ENCODE results near the gene SLC23A3.
"Not testable (repeated sequence)": the region's sequence is repeated elsewhere in the genome, so short reads cannot be mapped to it uniquely, and the experiment has no call there.

The SLC23A3 gene

GRCh38 chr2:219205165-219205538 lies 35.3 kb upstream of the SLC23A3 start:
- DNase-seq: no peak

- DNase-seq: no peak
These were observed 34.8 kb upstream of the SLC23A3 start for GRCh38 chr2:219204425-219205164.

GRCh38 chr2:219201331-219201730 lies 31.5 kb upstream of the SLC23A3 start:
- not testable (repeated sequence) for DNase-seq

- DNase-seq: peak in 2 of 56 donors; percentile 2 to 11
These were observed 30.9 kb upstream of the SLC23A3 start for GRCh38 chr2:219200502-219201326.

- no peak for DNase-seq
These were observed 29.8 kb upstream of the SLC23A3 start for GRCh38 chr2:219199470-219200211.

- DNase-seq: no peak
These were observed 29.1 kb upstream of the SLC23A3 start for GRCh38 chr2:219198974-219199373.

GRCh38 chr2:219197388-219197787 lies 27.6 kb upstream of the SLC23A3 start:
- DNase-seq: no peak

GRCh38 chr2:219186754-219187456 lies 17.1 kb upstream of the SLC23A3 start:
- no peak for DNase-seq

- no peak for DNase-seq
These were observed 14.3 kb upstream of the SLC23A3 start for GRCh38 chr2:219184121-219184520.

- no peak for DNase-seq
These were observed 13.4 kb upstream of the SLC23A3 start for GRCh38 chr2:219183151-219183772.

- DNase-seq: no peak
These were observed 12.7 kb upstream of the SLC23A3 start for GRCh38 chr2:219182331-219183150.

- DNase-seq: no peak
These were observed 11.7 kb upstream of the SLC23A3 start for GRCh38 chr2:219181531-219181930.

GRCh38 chr2:219180961-219181360 lies 11.1 kb upstream of the SLC23A3 start:
- no peak for DNase-seq

- no peak for DNase-seq
These were observed 10.0 kb upstream of the SLC23A3 start for GRCh38 chr2:219179601-219180465.

GRCh38 chr2:219178377-219179175 lies 8.7 kb upstream of the SLC23A3 start:
- peak in 23 of 56 donors; percentile 31 to 85 (median 62) for DNase-seq

GRCh38 chr2:219177552-219178376 lies 7.9 kb upstream of the SLC23A3 start, which contains the start of gene RETREG2:
Gene RETREG2 (plus strand): TSS chr2:219178275. CDS start chr2:219178353, 78 bp downstream.
- peak in 54 of 56 donors; percentile 37 to 94 (median 82) for DNase-seq

Data from nucleus accumbens (tissue), 56 donors.